HG03139 (cell line): ENCODE measurements around the gene TRIM33.
A peak's percentile ranks its signal among the peaks of the same experiment; 100 is the strongest.

Experiments
- ATAC-seq: cut with Tn5 transposase; IDR thresholded peaks from one replicate; pipeline ENCODE4 v1.9.1; 2021; ENCODE audit not compliant: unreplicated experiment

Gene TRIM33

GRCh38 chr1:114355240-114355639 is 155.8 kb downstream of the TRIM33 start:
- no peak for ATAC-seq

GRCh38 chr1:114353262-114353661 is 157.7 kb downstream of the TRIM33 start:
- no peak for ATAC-seq

DNA sequence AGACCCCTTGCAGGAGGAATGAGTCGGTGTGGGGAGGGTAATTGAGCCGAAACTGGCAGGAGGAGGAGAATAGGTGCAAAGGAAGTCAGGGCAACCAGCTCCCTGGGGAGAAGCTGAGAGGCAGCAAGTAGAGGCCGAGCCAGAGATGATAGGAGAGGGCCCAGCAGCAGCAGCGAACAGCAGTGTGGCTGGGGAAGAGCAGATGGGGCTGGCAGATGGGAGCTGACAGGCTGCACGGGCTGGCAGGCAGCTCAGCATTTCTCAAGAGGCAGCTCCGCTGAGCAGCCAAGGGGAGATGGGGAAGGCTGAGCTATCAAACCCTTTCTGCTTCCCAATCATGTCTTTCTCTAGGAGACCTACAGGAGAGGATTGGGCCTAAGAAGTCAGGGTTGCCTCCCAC is 158.2 kb downstream of the TRIM33 start:
- ATAC-seq: no peak

- ATAC-seq: no peak
Measured at GRCh38 chr1:114350731-114351445, 160.1 kb downstream of the TRIM33 start.

- no peak for ATAC-seq
Measured at GRCh38 chr1:114349891-114350605, 161.0 kb downstream of the TRIM33 start.

DNA sequence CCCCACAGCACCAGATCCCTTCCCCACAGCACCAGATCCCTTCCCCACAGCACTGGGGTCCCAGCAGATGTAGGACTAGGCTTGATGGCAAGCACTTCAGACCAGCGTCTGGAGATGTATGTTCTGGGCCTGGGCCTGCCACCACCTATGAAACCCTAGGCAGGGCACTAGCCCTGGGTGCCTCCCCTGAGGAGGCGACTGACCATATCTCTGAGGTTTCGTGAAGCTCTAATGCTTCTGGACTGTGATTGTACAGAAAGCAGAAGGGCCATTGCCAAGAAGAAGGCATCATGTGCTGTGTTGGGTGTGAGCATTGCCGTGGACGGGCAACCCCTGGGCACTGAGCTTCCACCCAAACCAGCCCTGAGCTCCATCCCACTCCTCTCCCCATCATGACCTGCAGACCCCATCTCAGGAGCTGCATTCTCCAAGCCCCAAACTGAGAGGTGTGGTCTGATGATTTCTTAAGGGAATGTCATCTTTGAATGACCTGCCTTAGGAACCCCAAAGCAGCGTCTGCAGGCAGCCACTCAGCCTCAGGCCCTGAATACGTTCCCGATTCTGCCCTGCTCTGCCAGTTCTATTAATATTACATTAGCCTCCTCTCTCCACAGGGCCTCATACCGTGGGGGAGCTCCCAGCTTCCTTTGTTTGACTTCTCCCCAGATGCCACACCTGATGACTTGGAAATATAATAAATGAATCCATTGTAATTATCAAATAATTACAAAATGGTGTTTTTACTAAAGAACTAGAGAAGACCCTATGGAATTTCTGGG is 163.4 kb downstream of the TRIM33 start:
- ATAC-seq: no peak

DNA sequence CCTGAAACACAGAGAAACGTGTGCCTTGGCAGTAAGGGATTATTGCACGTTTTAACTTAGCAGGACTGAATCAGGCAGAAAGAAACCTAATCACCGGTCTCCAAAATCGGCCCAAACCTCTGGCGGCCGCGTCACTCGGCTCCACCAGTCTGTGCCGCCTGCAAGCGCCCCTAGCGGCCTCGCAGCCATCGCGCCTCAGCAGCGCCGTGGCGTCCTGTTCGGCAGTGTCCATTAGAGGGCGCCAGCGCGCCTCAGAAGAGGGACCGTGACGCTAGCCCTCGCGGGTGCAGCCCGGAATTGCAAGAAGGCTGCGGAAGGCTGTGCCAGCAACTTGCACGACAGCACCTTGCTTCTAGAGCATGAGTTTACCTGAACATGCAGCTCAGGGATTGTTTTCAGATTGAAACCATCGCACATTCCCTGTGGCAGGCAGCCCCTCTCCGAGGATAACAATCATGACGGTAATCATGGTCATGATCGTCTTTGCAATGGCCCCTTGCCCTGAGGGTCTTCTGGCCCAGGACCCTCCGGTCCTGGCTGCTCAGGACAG is 164.4 kb downstream of the TRIM33 start:
- peak; percentile 98 for ATAC-seq

DNA sequence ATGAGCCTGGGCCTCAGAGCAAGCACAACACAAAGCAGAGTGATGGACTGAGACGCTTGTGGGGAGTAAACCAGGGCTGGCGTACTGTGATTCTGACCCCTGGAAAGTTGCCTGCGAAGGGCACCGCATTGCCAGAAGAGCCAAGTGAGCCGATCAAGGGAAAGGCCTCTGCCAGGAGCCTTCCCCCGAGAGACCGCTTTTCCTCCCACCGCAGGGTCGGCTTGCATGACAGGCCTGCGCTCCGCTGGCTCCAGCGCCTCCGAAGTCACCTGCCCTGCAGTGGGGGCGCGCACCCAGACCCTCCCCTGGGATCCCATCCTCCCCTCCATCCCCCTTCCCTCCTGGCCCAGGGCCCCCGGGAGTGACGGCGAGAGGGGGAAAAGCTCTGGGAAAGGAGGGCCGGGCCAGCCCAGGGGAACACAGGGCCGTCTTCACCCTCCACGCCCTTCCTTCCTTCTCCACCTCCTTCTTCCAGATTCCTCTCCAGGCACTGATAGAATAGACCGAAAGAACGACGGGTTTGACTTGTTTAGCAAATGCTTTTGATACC is 165.0 kb downstream of the TRIM33 start:
- ATAC-seq: no peak

- no peak for ATAC-seq
Measured at GRCh38 chr1:114344656-114345055, 166.3 kb downstream of the TRIM33 start.
